Activated CD4-positive, alpha-beta T cell treated with anti-CD3 and anti-CD28 coated beads, Interleukin-10, Interleukin-2, amounts not matched to agents 100 ng/mL and 50 ng/mL, durations not matched to agents 16 hours and 8 hours (primary cell): ENCODE data around the gene DDX17.
A peak's percentile ranks its signal among the peaks of the same experiment; 100 is the strongest.

Experiments used
- DNase-seq: peaks from one replicate; pipeline ENCODE4 v3.0.0-alpha.2; 2020

Gene DDX17

DNA sequence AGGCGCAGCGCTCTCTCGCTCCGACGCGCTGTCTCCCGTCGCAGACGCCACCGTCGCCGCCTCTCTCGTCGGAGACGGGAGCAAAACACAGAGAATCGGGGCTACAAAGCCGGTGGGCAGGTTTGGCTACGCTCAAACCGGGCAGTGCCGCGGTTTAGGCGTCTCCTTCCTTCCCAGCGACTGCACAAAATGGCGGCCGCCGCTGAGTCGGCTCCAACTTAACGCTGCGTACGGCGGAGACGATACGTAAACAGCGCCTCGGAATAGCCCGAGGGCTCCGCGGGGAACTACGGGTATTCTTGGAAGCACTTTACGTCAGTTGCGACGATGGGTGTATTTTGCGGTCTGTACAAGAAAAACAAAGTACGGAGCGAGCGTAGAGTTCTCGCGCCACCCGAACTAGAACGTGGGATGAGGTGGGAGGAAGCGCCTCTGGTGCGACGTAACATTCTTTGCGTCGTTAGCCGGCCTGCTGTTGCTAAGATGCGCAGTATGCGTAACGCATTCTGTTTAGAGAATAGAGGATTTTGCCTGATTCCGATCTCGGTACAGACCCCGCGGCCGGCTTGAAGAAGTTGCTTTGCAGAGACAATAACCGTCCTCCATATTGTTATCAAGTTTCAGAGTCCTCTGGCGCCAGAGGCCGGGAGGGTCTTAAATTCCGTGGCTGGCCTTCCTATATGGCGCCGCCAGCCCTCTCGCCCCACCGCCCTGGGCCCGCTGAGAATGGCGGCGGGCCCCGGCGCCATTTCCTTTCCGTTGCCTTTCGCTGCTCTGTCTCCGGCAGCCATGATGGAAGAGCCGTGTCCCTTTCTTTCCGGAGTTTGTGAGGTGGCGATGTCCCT, at the start of gene DDX17:
DDX17 (minus strand) TSS at position 194 of the 845 bp plus-strand sequence.
- peak; percentile 93 for DNase-seq

DNA sequence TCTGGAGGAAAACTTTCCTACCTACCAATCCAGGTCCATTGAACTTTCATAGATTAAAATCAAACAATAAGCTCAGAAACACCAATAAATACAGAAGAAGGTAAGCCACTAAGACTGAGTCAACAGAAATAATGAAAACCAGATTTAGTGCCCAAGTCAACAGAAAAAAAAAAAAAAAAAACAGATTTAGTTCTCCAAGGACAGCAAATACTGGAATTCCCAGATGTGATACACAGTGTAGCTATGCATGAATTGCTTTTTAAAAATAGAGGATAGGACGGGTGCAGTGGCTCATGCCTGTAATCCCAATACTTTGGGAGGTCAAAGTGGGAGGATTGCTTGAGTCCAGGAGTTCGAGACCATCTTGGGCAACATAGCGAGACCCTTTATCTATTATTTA, 48.2 kb upstream of the DDX17 start:
- DNase-seq = no peak

DNA sequence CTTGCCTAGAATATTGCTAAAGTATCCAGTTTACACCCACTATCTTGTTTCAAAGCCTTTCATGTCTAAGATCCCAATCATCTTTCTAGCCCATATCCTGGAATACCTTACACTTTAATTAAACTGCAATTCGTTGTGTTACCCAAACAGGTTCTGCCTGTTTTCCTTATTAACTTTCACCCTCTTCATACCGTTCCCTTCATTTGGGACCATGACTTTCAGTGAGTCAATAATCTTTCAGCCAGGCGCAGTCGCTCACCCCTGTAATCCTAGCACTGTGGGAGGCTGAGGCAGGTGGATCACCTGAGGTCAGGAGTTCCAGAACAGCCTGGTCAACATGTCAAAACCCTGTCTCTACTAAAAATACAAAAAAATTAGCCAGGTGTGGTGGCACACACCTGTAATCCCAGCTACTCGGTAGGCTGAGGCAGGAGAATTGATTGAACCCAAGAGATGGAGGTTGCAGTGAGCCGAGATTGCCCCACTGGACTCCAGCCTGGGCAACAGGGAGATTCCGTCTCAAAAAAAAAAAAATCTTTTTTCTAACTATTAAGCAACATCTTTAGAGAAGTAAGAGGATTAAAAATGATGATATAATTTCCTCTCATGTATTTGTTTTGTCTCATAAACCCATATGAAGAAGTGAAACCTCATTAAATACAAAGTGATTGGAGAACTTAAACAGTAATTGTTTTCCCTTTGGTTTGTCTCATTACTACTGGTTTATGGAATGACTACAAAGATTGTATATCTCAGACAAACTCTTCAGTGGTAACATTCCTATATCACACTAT, 43.2 kb upstream of the DDX17 start:
- no peak for DNase-seq

DNA sequence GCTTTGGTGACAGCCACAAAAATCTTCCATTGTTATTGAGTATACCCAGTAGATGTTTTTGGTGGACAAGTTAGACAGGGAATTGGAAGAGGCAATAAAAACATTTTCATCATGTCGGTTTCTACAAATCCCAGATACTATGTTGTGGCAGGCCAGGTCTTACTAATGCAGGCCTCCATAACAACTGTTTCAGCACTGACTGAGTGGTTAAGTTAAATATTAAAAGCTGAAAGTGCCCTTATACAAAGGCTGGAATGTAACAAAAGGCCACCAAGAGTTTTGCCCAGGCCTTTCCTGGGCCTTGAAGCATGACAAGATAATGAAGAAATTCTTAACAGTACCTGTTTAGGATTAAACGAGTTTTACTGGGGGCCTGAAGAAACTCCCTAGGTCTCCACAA, 34.6 kb upstream of the DDX17 start:
- no peak for DNase-seq

DNA sequence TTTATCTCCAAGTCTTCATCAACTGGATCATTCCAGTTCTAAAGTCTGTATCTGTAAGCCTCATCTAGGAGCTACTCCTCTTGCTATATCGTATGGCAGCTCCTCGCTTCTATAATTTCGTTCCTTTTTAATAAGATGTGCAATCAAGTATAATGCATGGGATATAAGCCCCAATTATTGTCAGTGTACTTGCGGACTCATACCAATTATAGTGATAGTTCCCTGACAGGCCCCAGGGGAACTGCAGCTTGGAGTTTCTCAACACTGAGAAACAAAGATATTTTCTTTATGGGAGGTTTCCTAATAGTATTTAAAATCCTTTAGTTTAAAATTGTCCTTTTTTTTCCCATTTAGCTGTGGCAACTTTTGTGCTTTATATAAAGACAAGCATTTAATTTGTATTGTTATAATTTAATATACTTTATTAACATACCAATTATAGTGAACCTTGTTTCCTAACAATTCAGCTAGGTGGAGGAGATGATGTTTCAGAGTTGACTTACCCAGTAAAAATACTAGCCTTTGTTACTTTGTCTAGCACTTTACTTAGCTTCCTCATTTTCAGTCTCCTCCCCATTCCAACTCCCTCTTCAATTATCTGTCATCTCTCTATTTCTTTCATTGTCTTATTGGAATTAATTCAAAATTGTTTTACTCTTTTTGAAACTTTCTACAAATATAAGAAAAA, 25.3 kb upstream of the DDX17 start:
- no peak for DNase-seq

DNA sequence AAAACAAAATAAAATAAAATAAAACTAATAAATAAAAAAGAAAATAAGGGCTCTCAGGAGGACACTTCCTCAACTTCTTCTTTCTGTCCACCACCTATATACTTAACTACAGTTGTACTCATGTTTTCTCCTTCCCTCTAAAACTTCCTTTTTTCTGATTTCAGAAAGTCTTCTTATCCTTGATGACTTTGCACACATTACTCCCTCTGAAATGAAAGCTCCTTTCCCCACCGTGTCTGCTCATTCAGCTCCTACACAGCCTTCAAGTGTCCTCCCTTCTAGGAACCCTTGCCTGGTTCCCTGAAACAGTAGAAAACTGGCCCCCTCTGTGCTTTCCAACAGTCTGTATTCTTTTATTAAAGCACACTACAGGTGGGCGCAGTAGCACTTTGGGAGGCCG, 18.3 kb upstream of the DDX17 start:
- no peak for DNase-seq

DNA sequence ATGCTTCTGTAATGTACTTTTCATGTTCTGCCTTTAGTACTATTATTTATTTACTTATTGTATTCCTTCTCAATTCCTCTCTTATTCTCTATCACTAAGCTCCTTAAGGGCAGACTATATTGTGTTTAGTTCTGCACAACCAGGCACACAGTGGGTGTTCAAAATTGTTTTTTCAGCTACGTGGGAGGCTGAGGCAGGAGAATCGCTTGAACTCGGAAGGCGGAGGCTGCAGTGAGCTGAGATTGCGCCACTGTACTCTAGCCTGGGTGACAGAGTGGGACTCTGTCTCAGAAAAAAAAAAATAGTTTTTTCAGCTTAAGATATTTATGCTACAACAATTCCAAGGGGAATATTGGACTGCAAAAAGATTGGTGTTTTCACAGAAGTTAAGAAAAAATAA, 17.4 kb upstream of the DDX17 start:
- no peak for DNase-seq

DNA sequence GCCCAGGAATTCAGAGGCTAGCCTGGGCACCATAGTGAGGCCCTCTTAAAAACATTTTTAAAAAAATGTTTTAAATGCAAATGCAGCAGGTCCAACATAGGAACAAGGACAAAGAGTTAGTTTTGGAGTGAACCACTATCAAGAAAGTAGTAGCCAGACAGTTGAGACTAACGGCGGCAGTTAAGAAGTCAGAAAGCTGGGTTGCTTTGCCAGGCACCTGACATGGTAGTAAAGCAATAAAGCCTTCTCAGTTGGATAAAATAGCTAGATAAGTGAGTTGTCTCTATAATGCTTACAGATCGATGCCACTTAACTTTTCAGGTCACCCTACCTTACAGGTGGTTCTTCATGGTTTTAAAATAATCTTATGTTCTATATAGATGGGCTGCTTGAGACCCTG, 16.9 kb upstream of the DDX17 start:
- no peak for DNase-seq

DNA sequence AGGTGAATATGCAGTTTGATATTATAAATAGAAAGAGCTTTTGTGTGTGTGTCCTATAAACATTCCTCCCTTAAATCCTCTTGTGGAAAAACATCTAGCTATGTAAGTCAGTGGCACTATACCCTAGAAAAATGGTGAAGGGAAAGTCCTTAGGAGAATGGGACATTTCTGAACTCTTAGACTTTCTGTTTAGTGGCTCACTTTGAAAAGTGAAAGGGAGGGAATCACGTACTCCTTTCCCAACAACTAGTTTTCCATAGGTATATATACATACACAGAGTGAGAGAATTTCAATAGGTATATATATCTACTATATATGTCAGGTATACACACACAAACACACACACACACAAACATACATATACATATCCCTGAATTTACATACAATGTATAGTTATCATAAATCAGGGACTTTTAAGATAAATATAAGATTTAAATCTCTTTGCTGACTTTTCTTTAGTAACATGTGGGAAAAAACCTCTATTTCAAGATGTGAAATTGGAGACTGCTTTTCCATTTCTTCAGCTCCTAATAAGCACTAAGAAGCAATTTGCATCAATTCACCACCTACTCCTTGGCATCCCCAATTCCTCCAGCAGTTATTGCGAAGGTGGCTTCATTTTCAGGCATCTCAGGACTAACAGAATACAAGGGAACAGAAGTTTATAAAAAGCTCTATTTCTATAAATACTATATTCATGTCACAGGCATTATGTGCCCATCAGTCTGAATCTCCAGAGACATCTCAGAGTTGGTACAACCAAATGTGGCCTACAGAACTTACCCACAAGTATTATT, 13.5 kb upstream of the DDX17 start:
- DNase-seq = no peak

DNA sequence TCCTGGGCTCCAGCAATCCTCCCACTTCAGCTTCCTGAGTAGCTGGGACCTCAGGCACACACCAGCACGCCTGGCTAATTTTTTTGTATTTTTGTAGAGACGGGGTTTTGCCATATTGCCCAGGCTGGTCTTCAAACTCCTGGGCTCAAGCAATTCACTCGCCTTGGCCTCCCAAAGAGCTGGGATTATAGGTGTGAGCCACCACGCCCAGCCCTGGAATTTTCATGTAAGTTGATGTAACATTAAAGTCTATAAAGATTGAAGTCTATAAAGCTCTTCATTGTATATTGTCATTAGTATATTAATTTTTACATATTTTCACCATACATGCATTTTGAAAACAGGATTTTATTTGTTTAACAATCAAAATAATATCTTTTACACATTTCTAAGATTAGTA, 12.5 kb upstream of the DDX17 start:
- DNase-seq = no peak

DNA sequence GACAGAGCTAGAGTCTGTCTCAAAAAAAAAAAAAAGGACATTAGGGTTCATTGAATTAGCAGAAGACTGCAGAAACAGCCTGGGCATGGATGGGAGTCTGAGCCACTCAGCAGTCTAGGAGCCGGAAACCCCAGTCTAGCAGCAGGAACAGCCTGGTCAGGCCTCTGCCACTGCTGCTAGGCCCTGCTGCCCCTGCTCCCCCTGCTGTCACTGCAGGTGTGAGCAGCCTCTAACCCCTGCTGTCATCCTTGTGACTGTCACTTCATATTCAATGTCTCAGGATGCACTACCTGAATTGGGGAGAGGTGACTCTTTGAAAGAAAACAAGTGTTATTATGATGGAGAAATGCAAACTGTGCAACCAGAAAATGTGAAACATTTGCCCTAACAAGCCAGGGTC, 7.0 kb upstream of the DDX17 start:
- DNase-seq = peak; percentile 31

DNA sequence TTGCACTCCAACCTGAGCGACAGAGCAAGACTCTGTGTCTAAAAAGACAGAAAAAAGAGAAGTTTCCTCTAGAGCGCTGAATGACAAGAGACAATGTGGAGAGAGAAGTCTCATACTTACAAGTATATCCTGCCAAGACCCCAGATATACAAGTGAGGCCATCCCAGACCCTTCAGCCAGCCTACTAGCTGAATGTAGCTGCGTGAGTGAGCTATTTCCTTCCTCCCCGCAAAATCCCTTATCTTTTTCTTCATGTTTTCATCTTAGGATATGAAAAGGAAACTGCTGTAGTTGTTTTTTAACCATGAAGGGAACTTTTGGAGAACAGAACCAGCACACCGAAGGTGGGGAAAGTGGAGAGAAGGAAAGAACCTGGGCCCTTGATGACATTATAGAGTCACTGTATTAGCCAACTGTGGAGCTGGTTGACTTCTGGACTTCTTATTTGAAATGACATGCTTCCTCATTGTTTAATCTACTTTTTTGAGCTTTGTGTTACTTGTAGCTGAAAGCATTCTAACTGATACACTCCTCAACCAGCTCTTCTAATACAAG, 4.4 kb upstream of the DDX17 start:
- no peak for DNase-seq

DNA sequence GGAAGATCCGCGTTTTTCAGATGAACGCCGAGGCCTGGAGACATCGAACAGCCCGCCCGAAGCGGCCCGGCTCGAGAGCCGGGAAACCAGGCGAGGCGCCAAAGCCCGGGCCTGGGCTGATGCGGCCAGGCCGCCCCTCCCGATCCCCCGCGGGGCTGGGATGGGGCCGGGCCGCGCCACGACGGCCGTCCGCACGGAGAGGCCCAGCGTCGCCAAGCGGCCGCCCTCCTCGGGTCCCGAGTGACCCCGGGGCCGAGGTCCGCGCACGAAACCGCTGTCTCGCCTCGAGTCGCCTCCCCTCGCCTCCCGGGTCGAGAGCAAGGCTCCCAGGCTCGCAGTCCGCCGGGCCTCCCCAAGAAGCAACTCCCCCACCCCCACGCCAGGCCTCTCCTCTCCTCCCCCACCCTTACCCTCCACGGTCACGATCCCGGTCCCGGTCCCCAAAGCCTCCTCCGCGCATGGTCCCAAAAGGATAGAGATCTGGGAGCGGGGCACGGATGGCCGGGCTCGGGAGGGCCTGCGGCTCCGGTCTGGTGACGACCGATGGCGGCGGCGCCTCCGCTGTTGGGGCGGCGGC, 482 bp downstream of the DDX17 start:
- peak; percentile 55 for DNase-seq

DNA sequence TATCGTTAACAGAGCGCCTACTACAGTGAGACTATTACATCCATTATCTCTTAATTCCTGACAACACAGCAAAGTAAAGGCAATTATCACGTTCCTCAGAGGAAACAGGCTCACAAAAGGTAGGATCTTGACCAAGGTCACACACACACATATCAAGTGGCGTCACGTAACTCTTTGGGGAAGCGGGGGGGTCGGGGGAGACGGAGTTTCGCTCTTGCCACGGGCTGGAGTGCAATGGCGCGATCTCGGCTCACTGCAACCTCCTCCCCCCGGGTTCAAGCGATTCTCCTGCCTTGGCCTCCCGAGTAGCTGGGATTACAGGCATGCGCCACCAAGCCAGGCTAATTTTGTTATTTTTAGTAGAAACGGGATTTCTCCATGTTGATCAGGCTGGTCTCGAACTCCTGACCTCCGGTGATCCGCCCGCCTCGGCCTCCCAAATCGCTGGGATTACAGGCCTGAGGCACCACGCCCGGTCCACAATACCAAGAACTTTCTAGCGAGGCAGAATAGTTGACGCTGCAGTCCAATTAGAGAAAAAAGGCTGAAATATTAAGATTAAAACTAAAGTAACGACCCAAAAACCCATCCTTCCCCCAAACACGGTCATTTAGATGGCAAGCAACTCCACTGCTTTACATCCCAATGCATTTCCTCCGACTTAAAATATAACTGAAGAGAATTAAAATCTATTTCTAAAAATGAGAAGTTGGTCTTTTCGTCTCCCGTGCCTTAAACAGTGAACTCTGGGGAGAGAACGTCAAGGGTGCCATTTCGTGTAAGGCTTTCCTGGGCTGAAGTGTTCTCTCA, 1.2 kb downstream of the DDX17 start:
- DNase-seq = peak; percentile 71

DNA sequence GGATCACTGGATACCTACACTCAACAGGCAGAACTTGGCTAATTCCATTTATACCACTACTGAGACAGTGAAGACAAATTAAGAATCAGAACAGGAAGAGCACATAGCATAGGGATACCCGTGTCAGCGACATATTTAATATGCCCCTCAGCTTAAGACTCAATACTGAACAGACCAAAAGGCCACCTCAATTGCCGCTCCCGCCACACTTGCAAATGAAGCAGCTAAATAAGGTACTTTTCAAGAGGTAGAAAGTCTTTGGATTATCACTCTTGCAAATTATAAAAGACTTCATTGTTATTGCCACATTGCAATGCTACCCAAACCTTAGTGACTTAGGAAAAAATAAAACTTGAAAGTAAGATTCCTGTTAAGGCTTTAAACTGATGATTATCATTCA, 3.1 kb downstream of the DDX17 start:
- DNase-seq = no peak

DNA sequence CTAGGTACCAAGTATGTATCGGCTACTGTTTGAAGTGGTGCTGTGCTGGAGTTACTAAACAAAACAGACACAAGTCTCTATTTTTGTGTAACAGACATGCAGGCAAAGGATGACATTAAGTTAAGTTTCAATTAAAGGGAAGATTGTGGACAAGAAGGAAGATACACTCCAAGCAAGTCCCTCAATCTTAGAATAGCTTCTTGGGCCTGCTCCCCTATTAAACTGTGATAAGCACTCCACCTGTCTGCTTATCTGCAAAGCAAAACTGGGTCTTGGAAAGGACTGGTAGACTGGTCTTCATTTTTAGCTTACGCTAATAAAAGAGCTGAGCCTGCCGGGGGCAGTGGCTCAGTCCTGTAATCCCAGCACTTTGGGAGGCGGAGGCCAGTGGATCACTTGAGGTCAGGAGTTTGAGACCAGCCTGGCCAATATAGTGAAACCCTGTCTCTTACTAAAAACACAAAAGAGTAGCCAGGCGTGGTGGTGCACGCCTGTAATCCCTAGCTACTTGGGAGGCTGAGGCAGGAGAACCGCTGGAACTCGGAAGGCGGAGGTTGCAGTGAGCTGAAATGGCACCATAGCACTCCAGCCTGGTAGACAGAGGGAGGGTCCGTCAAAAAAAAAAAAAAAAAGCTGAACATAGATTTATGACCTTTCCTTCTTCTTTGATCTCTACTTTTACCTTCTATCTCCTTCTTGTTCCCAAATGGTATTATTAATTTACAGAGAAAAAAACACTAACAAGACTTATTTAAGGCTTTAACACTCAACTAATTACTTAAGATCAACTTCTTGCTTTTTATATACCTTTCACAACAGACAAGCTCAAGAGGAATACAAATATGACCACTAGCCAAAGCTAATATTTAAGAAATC, 4.1 kb downstream of the DDX17 start:
- DNase-seq = no peak

DNA sequence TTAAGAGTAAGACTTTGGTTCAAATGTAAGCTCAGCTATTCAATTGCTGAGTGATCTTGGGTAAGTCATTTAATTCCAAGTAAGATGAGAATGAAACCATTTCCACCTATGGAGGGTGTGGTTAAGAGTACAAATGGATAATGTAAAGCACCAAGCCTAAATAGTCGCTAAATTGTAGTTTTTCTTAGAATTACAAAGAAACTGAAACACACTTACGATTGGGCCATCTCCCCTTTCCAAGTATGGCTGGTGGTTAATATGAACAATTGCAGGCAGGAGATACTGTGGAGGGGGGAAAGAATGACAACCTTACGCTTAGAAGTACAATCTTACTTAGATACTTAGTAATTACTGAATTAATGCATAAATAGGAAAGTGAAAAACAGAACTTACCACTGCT, 8.2 kb downstream of the DDX17 start:
- peak; percentile 42 for DNase-seq

DNA sequence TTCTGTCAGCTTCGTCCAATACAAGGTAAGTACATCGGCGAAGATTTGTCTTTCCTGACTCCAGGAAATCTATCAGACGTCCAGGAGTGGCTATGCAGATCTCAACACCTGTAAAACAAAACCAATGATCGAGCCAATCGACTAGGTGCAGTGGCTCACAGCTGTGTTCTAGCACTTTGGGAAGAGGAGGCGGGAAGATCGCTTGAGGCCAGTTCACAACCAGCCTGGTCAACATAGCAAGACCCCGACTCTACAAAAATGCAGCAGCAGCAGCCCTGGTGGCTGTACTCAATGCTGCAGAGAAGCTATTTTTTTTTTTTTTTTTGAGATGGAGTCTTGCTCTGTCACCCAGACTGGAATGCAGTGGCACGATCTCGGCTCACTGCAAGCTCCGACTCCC, 11.2 kb downstream of the DDX17 start:
- no peak for DNase-seq

DNA sequence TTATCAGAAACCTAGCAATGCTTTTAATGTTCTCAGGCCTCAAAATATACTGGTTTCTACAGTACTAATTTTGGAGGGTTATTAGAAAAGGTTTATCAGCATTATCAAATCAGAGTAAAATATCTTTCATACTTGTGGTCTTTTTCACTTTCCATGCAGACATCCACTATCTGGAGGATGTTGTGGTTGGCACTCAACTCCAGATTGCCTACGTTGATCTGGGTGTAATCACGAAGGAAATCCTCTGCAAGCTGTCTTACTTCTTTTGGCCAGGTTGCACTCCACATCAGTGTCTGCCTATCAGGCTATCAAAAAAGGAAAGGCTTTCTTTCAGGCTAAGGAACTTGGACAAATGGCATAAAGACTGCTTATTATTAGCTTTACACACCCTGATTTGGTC, 11.6 kb downstream of the DDX17 start:
- DNase-seq = peak; percentile 24

DNA sequence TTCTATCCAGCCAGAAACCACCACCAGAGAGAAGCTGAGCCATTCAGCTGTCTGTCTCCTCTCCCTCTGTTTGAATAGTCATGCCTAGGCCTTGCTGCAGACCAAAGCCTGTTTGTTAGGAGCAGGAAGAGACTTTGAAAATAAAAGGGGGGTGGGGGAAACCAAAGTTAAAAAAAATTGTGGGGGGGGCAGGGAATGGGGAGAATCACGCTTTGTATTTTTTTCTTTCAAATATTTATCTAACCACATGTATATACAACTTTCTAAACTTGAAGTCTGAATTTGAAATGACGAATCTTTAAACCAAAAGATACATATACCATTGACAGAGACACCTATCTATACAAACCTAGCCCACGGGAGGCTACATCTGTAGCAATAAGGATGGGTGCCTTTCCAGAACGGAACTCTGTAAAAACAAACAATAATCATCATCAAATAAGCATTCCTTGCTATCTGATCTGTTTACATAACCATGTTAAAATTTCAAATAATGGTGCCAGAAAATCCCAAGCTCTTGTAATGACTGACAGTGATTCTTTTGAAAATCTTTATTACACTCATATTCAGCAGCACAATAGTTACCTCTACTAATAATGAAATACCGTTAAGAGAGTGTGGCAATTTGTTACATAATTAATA, 14.3 kb downstream of the DDX17 start:
- DNase-seq = no peak
